RPMI8226 (cell line): ENCODE data around the gene CLIC4.

ENCODE experiments used
- DNase-seq: peaks from one replicate; pipeline ENCODE4 v3.0.0-alpha.2; 2015

Gene CLIC4

DNA sequence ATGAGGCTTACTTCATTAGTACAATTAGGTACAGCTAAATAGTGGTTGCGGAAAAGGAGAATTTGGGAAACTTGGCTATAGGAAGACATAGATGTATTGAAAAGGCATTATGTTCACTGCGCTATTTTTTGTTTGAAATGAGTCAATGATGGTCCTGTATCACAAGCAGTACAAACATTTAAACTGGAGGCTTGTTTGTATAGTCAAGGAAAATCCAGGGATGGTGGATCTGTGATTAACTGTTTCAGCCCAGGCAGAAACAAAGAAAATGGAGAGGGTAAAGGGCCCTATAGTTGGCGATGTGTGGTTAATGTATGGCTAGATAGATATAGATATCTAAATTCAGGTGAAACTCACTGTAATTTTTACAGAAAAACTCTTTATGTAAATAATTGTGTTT, 79.9 kb downstream of the CLIC4 start:
- no peak for DNase-seq

DNA sequence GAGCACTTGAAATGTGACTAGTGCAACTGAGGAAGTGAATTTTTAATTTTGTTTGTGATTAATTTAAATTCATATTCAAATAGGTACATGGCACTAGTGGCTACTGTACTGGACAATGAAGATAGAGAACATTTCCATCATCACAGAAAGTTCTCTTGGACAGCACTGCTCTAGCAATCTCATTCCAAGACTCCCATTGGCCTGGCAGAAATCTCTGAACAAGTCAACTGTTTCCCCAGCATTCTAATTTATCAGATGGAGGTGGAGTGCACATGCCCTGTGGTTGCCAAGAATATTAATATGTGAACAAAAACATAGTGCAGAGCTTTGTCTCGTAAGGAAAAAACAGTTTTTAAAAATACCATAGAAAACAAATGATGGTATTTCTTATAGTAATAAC, 81.3 kb downstream of the CLIC4 start:
- no peak for DNase-seq

DNA sequence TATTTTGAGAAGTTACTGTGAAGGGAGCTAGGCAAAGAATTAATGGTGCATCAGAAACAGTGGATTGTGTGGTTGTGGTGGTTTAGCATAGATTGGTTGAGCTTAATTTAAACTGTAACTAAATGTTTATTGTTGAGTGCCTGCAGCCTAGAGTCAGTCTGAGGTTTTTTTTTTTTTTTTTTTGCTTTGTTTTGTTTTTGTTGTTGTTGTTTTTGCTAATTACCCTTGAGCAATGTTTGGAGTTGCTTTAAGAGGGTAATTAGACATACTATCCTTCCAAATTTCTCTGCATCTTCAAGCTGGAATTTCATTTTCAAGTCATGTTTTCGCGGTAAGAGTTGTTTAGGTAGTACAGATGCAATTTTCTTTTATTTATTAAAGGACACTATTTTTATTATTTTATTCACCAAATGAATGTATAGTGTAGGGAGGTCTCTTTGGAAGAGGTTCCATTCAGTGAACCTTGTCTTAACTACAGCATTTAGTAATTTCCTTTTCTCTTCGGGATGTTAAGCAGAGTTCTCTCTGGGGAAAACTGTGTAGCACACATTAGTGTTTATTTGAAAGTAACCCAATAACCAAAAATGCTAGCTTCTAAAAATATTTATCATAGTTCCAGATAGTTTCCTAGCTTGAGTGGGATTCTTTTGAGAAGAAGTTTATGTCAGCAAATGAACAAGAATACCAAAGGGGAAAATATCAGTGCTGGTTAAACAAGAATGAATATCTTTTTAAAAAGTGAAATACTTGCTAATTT, 82.3 kb downstream of the CLIC4 start:
- no peak for DNase-seq

DNA sequence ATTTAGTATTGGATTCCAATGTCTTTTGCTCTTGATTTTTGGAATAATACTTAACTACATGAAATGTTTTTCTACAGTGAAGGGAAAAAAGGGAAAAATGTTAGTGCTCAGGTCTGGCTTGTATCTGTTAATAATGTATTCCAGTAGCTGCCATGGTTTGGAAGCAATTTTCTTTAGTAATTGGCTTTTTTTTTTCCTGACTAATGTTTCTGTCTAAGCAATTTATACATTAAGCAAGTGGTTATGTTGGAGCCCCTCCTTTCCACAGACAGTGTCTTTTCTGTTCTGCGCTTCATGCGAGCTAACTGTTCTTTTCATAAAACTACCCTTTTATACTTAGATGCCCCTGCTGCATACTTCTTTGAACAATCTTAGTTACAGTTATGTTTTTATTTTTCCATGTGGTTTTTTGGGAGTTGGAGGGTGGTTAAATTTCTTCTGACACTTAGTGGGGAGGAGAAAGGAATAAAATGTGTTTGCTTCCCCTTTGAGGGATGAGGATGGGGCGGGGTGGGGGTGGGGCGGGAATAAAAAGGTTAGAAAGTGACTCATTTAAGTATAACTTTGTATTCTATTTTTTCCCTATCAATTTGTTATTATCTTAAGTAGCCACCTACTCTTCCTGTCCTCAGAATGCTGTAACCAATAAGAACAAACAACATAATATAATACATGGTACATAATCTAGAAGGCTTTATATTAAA, 83.1 kb downstream of the CLIC4 start:
- DNase-seq: no peak

DNA sequence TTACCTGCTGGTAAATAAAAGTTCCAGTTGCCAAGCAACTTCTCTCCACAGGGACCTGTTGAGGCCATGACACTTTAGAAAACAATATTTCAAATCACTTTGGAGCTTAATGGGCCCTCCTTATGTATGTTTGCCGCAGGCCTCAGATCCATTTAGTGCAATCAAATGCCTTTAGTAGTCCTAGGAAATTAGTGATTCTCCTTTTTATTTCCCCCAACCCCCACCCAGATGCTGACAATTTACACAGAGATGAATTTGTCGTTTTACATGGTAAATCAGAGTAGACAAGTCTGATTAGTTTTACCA, 83.6 kb downstream of the CLIC4 start:
- no peak for DNase-seq

DNA sequence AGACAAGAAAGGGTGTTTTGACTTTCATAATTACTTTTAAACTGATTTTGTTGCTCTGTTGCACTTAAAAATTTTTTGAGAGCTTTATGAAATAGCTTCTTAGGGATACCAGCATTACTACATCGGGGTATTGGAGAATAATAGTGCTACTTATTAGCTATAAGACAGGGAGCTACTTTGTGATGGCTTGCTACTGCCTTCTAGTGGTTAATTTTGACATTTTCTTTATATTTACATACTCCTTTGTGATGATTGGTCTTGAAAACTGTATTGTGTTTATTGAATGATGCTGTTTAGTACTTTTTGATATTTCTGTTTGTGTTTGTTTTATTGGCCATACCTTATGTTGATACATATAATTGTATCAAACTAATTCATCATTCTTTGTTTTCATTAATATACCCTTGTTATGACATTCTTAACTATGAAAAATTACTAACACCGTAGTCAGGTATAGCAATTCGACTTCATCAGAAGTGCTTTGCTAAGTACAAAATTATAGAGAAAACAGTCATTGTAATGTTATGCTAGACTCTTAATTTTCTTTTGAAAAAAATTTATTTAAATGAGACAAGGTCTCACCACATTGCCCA, 85.5 kb downstream of the CLIC4 start:
- peak; percentile 60 for DNase-seq

DNA sequence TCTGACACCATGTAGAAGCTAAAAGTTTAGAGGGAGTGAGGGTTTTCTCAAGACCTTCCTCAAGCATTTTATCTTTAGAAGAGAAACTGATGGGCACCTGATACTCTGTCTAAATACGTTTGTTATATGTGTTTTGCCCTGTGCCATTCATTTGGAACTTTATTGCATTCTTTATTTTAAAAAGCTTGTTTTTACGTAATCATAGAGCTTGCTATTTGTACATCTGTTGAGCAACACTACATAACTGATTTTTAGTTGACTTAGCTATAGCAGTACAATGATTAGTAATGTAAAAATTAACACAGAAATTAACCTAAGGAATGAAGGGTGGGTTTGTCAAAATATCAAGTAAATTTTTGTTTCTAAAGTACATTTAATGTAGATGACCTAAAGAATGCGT, 96.3 kb downstream of the CLIC4 start:
- no peak for DNase-seq

DNA sequence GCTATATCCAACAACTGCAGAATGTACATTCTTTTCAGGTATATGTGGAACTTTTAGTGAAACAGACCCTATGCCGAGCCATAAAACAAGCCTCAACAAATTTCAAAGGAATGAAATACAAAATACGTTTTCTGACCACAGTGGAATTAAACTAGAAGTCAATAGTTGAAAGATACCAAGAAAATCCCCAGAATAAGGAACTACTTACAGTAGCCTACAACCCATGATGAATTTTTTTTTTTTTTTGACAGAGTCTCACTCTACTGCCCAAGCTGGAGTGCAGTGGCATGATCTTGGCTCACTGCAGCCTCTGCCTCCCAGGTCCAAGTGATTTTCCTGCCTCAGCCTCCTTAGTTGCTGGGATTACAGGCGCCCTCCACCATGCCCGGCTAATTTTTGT, 101.4 kb downstream of the CLIC4 start:
- no peak for DNase-seq

DNA sequence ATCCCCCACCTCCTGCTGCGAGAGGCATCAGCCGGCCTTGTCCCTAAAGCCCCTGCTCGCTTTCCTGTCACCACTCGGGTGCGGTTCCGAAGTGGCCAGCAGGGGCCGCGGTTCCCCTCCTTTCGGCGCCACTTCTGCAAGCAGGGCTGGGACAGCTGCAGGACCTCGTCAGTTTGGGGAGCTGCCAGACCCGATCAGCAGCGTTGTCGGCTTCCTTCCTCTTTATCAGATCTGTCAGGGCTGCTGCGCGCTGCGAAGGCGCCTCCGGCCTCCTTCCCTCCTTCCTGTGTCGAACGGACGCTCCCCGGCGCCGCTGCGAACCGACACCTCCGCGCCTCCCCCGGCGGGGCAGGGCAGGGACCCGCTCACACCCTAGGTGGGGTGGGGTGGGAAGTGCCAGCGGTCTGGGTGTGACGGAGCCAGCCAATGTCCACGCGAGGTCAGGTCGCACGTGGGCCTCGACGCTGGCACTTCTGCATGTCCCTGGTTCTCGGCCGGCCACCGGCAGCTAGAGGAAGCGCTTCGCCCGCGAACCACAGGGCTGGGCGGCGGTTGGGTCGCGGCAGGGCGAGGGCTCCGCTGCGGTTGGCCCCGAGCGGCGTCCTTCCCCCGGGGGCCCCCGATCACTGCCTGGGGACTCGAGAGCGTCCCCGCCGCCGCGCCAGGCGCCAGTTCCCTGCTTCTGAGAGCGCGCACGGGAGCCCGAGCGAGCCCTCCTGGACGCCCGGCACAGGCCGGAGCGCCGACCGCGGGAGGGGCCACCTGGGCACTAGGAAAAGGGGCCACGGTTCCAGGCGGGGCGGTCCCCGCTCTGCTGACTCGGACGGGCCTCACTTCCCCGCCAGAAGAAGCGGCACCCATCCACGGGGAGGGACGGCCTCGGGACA, 103.0 kb downstream of the CLIC4 start:
- peak; percentile 98 for DNase-seq

DNA sequence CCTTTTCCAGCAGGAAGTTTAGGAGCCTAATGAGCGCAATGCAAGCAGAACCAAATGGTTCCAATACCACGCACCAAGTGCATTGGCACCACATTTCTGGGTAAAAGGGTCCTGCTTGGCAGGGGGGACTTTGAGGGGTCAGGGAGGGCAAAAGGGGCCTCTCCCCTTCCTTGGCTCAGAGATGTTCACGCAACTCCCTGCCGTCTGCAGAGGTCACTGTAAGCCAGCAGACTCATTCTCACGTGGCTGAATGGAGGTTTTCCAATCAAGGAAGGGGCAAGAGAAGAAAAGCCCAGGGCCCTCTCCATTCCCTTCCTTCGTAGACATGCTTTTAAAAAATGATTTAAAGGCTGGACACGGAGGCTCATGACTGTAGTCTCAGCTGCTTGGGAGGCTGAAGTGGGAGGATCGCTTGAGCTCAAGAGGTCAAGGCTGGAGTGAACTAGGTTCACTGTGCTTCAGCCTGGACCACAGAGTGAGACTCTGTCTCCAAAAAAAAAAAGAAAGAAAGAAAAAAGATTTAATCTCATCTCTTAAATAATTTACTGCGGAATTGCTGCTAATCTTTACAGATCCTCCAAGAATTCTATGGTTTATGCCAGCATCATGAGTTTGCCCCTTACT, 104.5 kb downstream of the CLIC4 start:
- peak; percentile 48 for DNase-seq

DNA sequence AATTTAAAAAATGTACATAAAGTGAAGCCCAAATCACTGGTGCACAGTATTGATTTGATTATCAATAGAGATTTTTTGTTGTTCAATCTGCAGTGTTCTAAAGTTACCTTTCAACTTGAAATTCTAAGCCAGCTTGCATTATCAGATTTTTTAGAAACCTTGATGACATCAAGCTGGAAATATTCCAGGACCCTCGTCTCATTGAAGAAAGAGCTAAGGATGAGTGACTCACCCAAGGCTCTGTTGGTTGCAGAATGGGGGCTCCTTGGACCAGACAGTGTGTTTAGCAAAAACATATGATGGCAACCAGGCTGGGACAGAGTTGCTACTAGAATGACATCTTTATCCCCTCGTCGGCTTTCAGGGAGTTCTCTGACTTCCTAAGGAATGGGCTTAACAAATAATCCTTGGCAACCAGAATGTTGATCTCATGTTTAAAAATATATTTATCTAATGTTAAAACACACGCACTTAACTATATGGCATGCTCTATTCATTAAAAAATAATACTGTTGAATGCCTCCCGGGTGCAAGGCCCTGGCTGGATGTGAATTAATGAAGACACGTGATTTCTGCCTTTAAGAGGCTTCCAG, 105.2 kb downstream of the CLIC4 start:
- no peak for DNase-seq

DNA sequence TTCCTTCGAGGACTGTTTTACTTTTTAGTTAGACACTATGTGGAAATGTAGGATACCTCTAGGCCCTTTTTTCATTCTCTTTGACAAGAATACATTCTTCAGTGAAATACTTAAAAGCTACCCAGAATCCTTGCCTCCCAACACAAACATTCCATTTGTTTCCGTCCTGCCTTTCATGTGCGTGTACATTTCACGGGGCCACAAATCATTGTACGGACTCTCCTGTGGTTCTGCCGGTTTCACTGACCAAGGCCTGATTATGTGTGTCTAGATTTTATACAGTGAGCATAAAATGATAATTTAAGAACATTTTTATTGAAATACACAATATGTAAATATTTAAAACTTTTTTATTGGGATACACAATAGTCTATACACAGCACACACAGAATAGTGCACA, 108.4 kb downstream of the CLIC4 start:
- DNase-seq: no peak

DNA sequence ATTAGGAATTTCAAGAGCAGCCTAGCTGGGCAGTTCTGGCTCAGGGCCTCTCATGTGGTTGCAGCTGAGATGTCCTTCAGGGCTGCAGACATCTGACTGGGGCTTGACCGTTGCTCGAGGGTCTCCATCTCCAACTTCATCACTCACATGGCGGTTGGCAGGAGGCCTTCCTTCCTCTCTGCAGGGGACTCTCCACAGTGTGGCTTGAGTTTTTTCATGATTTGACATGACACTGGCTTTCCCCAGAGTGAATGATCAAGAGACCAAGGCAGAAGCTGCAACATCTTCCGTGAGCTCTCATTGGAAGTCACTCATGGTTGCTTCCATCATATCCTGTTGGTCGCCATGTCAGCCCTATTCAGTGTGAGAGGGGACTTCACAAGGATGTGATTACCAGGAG, 110.2 kb downstream of the CLIC4 start:
- DNase-seq: no peak

DNA sequence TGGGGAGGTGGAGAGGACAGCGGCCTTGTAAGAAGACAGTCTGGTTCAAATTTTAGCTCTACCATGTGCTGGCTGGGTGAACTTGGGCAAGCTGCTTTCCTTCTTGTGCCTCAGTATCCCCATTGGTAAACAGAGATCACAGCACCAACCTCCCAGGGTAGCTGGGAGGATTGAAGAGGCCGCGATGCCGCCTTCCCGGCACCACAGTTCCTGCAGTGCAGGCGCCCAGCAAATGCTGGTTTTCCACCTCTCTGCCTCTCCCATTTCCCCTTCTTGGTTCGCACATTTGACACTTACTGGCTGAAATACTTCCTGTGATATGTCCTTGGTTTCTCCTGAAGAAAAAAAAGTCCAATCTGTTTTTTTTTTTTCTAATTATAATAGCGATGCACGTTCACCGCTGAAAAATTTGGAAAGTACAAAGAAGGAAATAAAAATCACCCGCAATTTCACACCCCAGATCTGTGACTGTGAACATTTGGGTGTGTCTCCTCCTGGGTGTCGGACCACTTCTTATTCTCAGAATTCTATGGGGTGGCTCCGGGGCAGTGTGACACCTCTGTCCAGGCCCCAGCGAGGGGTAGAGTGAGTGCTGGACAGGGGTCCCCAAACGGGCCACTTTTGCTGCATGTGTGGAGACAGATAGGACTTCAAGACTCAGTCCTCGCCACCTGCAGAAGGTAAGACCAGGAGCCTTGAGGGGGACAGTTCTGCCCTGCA, 111.7 kb downstream of the CLIC4 start:
- DNase-seq: no peak

DNA sequence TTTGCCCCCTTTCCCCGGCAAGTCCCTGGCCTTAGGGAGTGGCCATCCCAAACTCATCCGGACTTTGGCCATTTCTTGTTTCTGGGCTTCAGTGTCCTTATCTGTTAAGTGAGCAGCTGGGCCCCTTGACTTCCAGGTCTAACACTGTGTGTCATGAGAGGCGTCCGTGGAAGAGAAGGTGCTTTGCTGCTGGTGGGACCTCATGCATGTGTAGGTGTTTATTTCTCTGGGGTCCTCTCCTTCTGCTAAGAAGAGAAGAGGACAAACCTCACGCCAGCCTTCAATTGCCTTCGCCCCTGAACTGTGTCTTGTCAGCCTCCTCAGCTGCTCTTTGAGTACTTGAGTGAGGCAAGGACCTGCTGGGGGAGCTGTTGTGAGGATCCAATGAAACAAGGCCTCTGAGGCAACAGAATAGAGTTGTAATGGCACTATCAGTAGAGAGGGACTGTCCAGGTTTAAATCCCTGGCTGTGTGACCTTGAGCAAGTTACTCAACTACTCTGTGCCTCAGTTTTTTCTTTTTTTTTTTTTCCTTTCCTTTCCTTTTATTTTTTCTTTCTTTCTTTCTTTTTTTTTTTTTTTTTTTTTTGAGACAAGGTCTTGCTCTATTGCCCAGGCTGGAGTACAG, 112.4 kb downstream of the CLIC4 start:
- no peak for DNase-seq

DNA sequence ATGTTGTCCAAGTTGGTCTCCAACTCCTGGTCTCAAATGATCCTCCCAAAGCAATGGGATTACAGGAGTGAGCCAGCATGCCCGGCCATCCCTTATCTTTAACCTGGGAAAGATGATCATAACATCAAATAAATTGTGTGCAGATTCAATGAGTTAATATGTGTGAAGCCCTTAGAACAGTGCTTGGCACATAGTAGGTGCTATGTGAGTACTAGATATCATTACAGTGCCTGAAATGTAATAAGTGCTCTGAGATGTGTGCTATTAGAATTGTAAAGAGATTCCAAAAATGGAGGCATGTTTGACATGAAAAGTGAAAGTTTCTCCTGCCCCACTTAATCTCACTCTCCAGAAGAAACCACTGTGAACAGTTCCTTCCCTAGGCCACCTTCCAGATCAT, 113.0 kb downstream of the CLIC4 start:
- DNase-seq: no peak

DNA sequence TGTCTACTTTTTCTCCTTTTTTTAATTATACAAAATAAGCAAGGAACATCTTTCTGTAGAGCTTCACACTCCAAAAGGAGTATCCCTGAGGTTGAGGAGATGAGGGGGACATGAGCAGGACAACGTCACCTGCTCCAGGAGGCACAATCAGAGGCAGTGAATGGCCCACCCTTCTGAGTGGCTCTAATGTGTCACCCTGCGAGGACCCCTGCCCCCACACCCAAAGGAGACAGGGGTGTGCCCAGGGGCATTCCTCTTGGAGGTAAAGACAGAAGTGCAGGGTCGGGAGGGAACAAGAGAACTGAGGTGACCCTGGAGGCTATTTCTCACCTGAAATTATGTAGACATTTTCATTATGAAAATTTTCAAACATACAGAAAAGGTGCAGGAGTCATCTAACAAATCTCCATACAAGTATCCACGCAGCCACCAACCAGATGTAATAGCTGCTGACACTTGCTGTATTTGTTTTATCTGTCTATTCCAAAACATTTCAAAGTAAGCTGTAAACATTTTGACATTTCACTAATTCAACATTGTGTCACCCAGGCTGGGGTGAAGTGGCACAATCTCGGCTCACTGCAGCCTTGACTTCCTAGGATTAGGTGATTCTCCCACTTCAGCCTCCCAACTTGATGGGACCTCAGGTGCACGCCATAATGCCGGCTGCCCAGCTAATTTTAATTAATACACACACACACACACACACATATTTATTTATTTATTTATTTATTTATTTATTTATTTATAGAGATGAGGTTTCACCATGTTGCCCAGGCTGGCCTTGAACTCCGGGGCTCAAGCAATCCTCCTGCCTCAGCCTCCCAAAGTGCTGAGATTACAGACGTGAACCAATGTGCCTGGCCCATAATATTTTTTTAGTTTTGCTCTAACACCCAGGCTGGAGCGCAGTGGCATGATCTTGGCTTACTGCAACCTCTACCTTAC, 114.1 kb downstream of the CLIC4 start:
- no peak for DNase-seq

DNA sequence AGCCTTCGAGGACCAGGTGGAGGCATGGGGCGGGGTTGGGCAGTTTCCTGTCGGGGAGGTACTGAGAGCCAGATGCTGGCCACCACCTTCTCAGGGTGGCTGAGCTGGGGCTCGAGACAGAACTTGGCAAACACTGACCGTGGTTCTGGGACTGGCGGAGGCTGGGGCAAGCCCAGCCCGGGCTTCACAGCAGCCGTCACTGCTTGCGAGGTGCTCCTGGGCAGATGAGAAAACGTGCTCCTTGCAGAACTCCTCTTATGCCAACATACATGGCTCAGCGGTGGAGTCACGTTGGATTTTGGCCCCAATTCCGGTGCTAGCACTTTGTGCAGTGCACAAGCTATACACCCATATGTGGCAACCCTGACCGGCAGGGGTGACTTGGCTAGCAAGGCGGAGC, 115.6 kb downstream of the CLIC4 start:
- DNase-seq: peak; percentile 27

DNA sequence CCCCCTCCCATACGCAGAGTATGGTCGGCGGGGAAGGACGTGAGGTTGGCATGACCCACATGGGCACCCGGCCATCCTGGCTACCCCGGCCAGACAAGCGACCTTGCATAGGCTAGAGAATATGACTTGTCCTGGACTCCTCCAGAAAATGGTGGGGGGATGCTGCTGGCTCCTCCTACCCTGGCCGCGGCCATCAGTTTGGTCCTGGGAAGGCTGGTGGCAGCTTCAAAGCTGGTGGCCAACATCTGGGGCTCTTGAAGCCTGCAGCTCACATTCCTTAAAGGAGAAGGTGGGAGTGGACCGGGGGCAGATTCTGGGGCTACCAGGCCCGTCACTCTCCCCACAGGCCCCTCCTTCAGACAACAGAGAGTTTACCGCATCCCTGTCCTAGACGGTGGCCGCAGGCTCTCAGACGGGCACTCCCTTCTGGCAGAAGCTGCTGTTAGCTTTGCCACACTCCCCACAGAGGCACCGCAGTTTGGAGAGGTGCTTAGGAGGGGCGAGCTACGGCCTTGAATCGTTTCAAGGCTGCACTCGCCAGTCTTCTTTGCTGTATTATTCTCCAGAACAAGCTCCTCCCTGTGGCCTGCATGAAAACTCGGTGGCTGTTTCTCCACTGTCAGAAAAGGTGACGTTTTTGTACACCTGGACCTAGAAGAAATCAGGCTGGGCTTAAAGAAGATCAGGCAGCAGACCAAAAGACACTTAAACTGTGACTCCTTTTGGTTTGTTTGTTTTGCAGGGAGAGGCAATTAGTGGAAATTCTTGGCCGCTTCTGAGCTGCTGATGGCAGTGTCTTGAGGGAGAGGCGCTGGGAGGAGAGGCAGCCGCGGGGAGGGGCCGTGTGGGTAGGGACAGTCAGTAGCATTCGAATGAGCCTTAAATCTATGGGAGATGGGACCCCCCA, 116.8 kb downstream of the CLIC4 start:
- DNase-seq: peak; percentile 46
